ENCODE measurements around the gene CD28.

CD28 gene

DNA sequence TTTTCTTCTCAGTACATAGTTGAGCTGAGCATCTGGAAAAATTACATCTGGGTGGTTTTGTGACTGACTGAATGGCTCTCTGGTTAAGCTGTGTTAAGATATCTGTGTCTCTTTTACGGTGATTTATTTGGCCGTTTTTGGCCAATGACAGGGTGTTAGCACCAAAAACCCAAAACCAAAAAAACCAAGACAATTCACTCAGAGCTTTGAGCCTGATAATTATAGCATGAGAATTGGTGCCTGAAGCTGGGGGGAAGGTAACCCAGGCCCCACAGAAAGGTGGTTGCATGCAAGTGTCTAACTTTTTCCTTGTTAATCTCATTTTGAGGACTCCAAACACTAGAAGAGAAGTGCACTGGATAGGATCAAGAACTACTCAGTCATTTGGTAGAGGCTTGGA, 4.5 kb downstream of the CD28 start:
- H2BK120ac ChIP-seq (ENCODE audit: low read depth, low read length), result no peak overlapping the region
- WGBS, 2 donors (ENCODE audit: extremely low coverage in 2 of 2, insufficient read length in 2 of 2, insufficient replicate concordance in 1 of 2), result no CpG with 5 or more reads among the region's 2 CpGs
- DNase-seq (ENCODE audit: low spot score), result no peak

DNA sequence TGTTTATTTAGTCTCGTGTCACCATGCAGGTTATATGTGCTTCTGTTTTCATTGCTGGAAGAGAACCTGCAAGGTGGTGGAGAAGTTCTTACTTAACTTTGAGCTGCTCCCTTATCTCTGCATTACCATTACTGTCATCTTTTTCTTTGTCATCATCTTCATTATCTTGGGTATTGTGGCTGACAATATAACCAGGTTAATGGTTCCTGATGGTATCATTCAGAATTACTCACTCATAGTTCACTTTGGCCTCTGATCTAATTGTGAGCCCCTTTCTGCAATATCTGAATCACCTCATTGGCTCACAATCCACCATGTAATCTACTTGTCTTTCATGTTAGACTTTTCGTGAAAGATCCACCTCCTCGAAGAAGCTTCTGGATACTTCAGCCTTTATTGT, 5.0 kb downstream of the CD28 start:
- H4K8ac ChIP-seq (ENCODE audit: low read depth, low read length), result no peak overlapping the region
- no peak overlapping the region for H2BK12ac ChIP-seq (ENCODE audit: low read length)
- no peak overlapping the region for H3K27ac ChIP-seq (replicated peaks; ENCODE audit: low read length)
- no peak overlapping the region for H4K91ac ChIP-seq (ENCODE audit: low read depth, low read length, poor library complexity)
- no peak overlapping the region for H2BK15ac ChIP-seq (ENCODE audit: low read length)
- no CpG with 5 or more reads among the region's 3 CpGs for WGBS, 2 donors (ENCODE audit: extremely low coverage in 2 of 2, insufficient read length in 2 of 2, insufficient replicate concordance in 1 of 2)
- no peak overlapping the region for H3K9ac ChIP-seq (ENCODE audit: low read depth, low read length, poor library complexity)
- H3K23ac ChIP-seq (ENCODE audit: low read depth, low read length, poor library complexity), result no peak overlapping the region
- H3K4me3 ChIP-seq (ENCODE audit: low read length in 2 of 2), result no peak overlapping the region
- no peaks in the 10 kb centered on the region for H3K36me3 ChIP-seq (replicated peaks in 1 of 2; ENCODE audit: control insufficient read depth in 2 of 2, insufficient read depth in 2 of 2, low read length in 2 of 2)
- no peak overlapping the region for H2AK5ac ChIP-seq (ENCODE audit: low read depth, low read length)
- H2AFZ ChIP-seq (ENCODE audit: low read length), result no peak overlapping the region
- peaks cover 4 to 7% of the 10 kb centered on the region in 2 donors for H3K4me1 ChIP-seq (ENCODE audit: control insufficient read depth in 2 of 2, insufficient read depth in 1 of 2, low read depth in 1 of 2, low read length in 2 of 2)
- no peak overlapping the region for H2BK5ac ChIP-seq (ENCODE audit: low read length)
- H3K14ac ChIP-seq (ENCODE audit: low read length), result no peak overlapping the region
- H2BK120ac ChIP-seq (ENCODE audit: low read depth, low read length), result no peak overlapping the region
- H3K9me3 ChIP-seq (replicated peaks in 1 of 2; ENCODE audit: control insufficient read depth in 2 of 2, insufficient read depth in 1 of 2, low read depth in 1 of 2, low read length in 2 of 2), result no peaks in the 10 kb centered on the region
- H3K27me3 ChIP-seq (ENCODE audit: control insufficient read depth in 3 of 3, insufficient read depth in 3 of 3, low read depth in 1 of 3, low read length in 3 of 3), result no peaks in the 10 kb centered on the region
- DNase-seq (ENCODE audit: low spot score), result no peak
- no peak overlapping the region for H3K4me2 ChIP-seq (ENCODE audit: insufficient read depth, low read length, poor library complexity, severe bottlenecking)
- H3K79me1 ChIP-seq (ENCODE audit: low read depth, low read length), result no peaks in the 10 kb centered on the region
- no peak overlapping the region for H3K4ac ChIP-seq (ENCODE audit: low read length)
- H3K18ac ChIP-seq (ENCODE audit: low read length), result no peak overlapping the region

More for the DNA sequence above, 4.5 kb downstream of the CD28 start:
- Histone ChIP-seq H4K8ac (ENCODE audit: low read depth, low read length) (no peak overlapping the region), H3K4me3 (ENCODE audit: low read length in 2 of 2) (no peak overlapping the region), H3K4me1 (ENCODE audit: control insufficient read depth in 2 of 2, insufficient read depth in 1 of 2, low read depth in 1 of 2, low read length in 2 of 2) (peaks cover 4 to 7% of the 10 kb centered on the region in 2 donors), H3K27ac (replicated peaks; ENCODE audit: low read length) (no peak overlapping the region), H2BK12ac (ENCODE audit: low read length) (no peak overlapping the region), H2BK15ac (ENCODE audit: low read length) (no peak overlapping the region), H3K27me3 (ENCODE audit: control insufficient read depth in 3 of 3, insufficient read depth in 3 of 3, low read depth in 1 of 3, low read length in 3 of 3) (no peaks in the 10 kb centered on the region), H2AFZ (ENCODE audit: low read length) (no peak overlapping the region), H3K36me3 (replicated peaks in 1 of 2; ENCODE audit: control insufficient read depth in 2 of 2, insufficient read depth in 2 of 2, low read length in 2 of 2) (no peaks in the 10 kb centered on the region), H2AK5ac (ENCODE audit: low read depth, low read length) (no peak overlapping the region), H3K79me1 (ENCODE audit: low read depth, low read length) (no peaks in the 10 kb centered on the region), H3K4me2 (ENCODE audit: insufficient read depth, low read length, poor library complexity, severe bottlenecking) (no peak overlapping the region), H3K23ac (ENCODE audit: low read depth, low read length, poor library complexity) (no peak overlapping the region), H3K9me3 (replicated peaks in 1 of 2; ENCODE audit: control insufficient read depth in 2 of 2, insufficient read depth in 1 of 2, low read depth in 1 of 2, low read length in 2 of 2) (no peaks in the 10 kb centered on the region), H3K9ac (ENCODE audit: low read depth, low read length, poor library complexity) (no peak overlapping the region), H2BK5ac (ENCODE audit: low read length) (no peak overlapping the region), H3K4ac (ENCODE audit: low read length) (no peak overlapping the region), H3K14ac (ENCODE audit: low read length) (no peak overlapping the region), H3K18ac (ENCODE audit: low read length) (no peak overlapping the region), H4K91ac (ENCODE audit: low read depth, low read length, poor library complexity) (no peak overlapping the region)

DNA sequence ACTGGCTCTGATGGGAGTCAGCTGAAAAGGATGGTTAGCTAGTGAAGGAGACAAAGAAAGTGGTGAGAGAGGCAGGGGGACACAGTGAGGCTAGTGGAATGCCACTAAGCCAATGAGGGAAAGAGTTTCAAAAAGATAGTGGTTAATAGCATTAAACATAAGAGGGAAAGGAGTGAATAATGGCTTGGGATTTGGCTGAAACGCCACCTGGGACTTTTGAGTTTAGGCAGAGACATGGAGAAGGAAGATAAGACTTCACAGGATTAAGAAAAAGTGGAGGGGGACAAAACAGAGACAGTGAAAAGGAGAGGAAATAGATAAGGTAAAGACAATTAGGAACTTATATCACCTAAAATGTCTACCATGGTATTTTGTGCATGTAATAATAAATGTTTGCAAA, 6.9 kb downstream of the CD28 start:
- Histone ChIP-seq H3K9ac (ENCODE audit: low read depth, low read length, poor library complexity) (no peak overlapping the region), H3K27me3 (ENCODE audit: control insufficient read depth in 3 of 3, insufficient read depth in 3 of 3, low read depth in 1 of 3, low read length in 3 of 3) (no peaks in the 10 kb centered on the region), H3K4me2 (ENCODE audit: insufficient read depth, low read length, poor library complexity, severe bottlenecking) (no peak overlapping the region), H3K27ac (replicated peaks; ENCODE audit: low read length) (no peak overlapping the region), H2AK5ac (ENCODE audit: low read depth, low read length) (no peak overlapping the region), H3K9me3 (replicated peaks in 1 of 2; ENCODE audit: control insufficient read depth in 2 of 2, insufficient read depth in 1 of 2, low read depth in 1 of 2, low read length in 2 of 2) (no peaks in the 10 kb centered on the region), H3K4me1 (ENCODE audit: control insufficient read depth in 2 of 2, insufficient read depth in 1 of 2, low read depth in 1 of 2, low read length in 2 of 2) (peaks cover 4 to 7% of the 10 kb centered on the region in 2 donors), H4K91ac (ENCODE audit: low read depth, low read length, poor library complexity) (no peak overlapping the region), H3K79me1 (ENCODE audit: low read depth, low read length) (no peaks in the 10 kb centered on the region), H3K4ac (ENCODE audit: low read length) (no peak overlapping the region), H3K14ac (ENCODE audit: low read length) (no peak overlapping the region), H2BK12ac (ENCODE audit: low read length) (no peak overlapping the region), H3K4me3 (ENCODE audit: low read length in 2 of 2) (no peak overlapping the region), H2BK120ac (ENCODE audit: low read depth, low read length) (no peak overlapping the region), H2BK5ac (ENCODE audit: low read length) (no peak overlapping the region), H3K18ac (ENCODE audit: low read length) (no peak overlapping the region), H2AFZ (ENCODE audit: low read length) (no peak overlapping the region), H2BK15ac (ENCODE audit: low read length) (no peak overlapping the region), H4K8ac (ENCODE audit: low read depth, low read length) (no peak overlapping the region), H3K23ac (ENCODE audit: low read depth, low read length, poor library complexity) (no peak overlapping the region), H3K36me3 (replicated peaks in 1 of 2; ENCODE audit: control insufficient read depth in 2 of 2, insufficient read depth in 2 of 2, low read length in 2 of 2) (no peaks in the 10 kb centered on the region)
- no CpG with 5 or more reads among the region's 1 CpG for WGBS, 2 donors (ENCODE audit: extremely low coverage in 2 of 2, insufficient read length in 2 of 2, insufficient replicate concordance in 1 of 2)
- no peak for DNase-seq (ENCODE audit: low spot score)

DNA sequence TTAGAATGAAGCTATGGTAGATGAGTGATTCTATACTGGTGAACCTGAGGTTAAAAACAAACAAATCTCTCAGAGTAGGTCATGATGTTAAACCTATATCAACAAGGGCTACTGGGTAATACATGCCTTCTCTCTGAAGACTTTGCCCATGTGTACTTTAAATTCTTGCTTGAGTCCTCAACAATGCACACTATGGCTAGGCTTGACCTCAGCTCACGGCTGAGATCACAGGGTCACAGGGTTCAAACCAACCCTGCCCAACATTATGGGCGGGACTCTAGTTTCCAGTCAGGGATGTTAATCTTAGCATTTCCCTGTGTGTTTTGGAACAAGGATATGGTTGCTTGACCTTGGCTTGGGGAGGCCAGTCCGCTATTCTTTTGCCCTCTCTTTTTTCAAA, 7.7 kb downstream of the CD28 start:
- no peaks in the 10 kb centered on the region for H3K27me3 ChIP-seq (ENCODE audit: control insufficient read depth in 3 of 3, insufficient read depth in 3 of 3, low read depth in 1 of 3, low read length in 3 of 3)
- H2BK120ac ChIP-seq (ENCODE audit: low read depth, low read length), result no peak overlapping the region
- no peak overlapping the region for H2BK12ac ChIP-seq (ENCODE audit: low read length)
- peaks cover 4 to 7% of the 10 kb centered on the region in 2 donors for H3K4me1 ChIP-seq (ENCODE audit: control insufficient read depth in 2 of 2, insufficient read depth in 1 of 2, low read depth in 1 of 2, low read length in 2 of 2)
- no peak overlapping the region for H3K23ac ChIP-seq (ENCODE audit: low read depth, low read length, poor library complexity)
- H3K27ac ChIP-seq (replicated peaks; ENCODE audit: low read length), result no peak overlapping the region
- no peak overlapping the region for H3K18ac ChIP-seq (ENCODE audit: low read length)
- no peak overlapping the region for H4K8ac ChIP-seq (ENCODE audit: low read depth, low read length)
- H3K36me3 ChIP-seq (replicated peaks in 1 of 2; ENCODE audit: control insufficient read depth in 2 of 2, insufficient read depth in 2 of 2, low read length in 2 of 2), result no peaks in the 10 kb centered on the region
- H3K14ac ChIP-seq (ENCODE audit: low read length), result no peak overlapping the region
- H3K9ac ChIP-seq (ENCODE audit: low read depth, low read length, poor library complexity), result no peak overlapping the region
- H3K4ac ChIP-seq (ENCODE audit: low read length), result no peak overlapping the region
- H3K4me3 ChIP-seq (ENCODE audit: low read length in 2 of 2), result no peak overlapping the region
- H3K9me3 ChIP-seq (replicated peaks in 1 of 2; ENCODE audit: control insufficient read depth in 2 of 2, insufficient read depth in 1 of 2, low read depth in 1 of 2, low read length in 2 of 2), result no peaks in the 10 kb centered on the region
- H2BK5ac ChIP-seq (ENCODE audit: low read length), result no peak overlapping the region
- no peak overlapping the region for H3K4me2 ChIP-seq (ENCODE audit: insufficient read depth, low read length, poor library complexity, severe bottlenecking)
- WGBS, 2 donors (ENCODE audit: extremely low coverage in 2 of 2, insufficient read length in 2 of 2, insufficient replicate concordance in 1 of 2), result no CpG with 5 or more reads among the region's 3 CpGs
- no peak overlapping the region for H4K91ac ChIP-seq (ENCODE audit: low read depth, low read length, poor library complexity)
- H2AFZ ChIP-seq (ENCODE audit: low read length), result no peak overlapping the region
- no peak overlapping the region for H2AK5ac ChIP-seq (ENCODE audit: low read depth, low read length)
- H3K79me1 ChIP-seq (ENCODE audit: low read depth, low read length), result no peaks in the 10 kb centered on the region
- no peak overlapping the region for H2BK15ac ChIP-seq (ENCODE audit: low read length)
- DNase-seq (ENCODE audit: low spot score), result no peak
